ENCODE data around the gene RAPGEF5. TPM values are rescaled to one million over a fixed set of nuclear protein-coding genes. Genes with fewer than 3 reads are reported as not detected.

Gene RAPGEF5
- total and polyA plus RNA-seq, 2 donors (not counting 3 experiments of a cell fraction or from before 2014, with no cell fraction given), result 10.0 to 43.2 TPM

GRCh38 chr7:22231806-22232205 is 125.1 kb downstream of the RAPGEF5 start:
- Histone ChIP-seq H3K9me1 (replicated peaks; ENCODE audit: control insufficient read depth, extremely low read depth, insufficient read depth, low read length) (no peaks in the 10 kb centered on the region), H3K4me1 (ENCODE audit: control insufficient read depth, extremely low read depth, insufficient read depth, low read length) (no peaks in the 10 kb centered on the region), H4K20me1 (replicated peaks; ENCODE audit: control insufficient read depth, extremely low read depth, insufficient read depth, low read length) (no peaks in the 10 kb centered on the region), H2AFZ (ENCODE audit: low read depth, low read length) (no peak overlapping the region), H3K27me3 (ENCODE audit: control insufficient read depth in 2 of 2, insufficient read depth in 2 of 2, low read length in 2 of 2) (no peaks in the 10 kb centered on the region), H3K9me3 (replicated peaks; ENCODE audit: control insufficient read depth, insufficient read depth, low read length) (no peaks in the 10 kb centered on the region), H3K27ac (ENCODE audit: insufficient read depth, low read depth, low read length) (no peak overlapping the region), H3K9ac (replicated peaks; ENCODE audit: extremely low read depth, insufficient read depth, low read length) (no peak overlapping the region), H3K36me3 (ENCODE audit: control insufficient read depth in 2 of 2, extremely low read depth in 1 of 2, insufficient read depth in 2 of 2, low read length in 2 of 2) (no peaks in the 10 kb centered on the region), H3K4me2 (ENCODE audit: insufficient read depth, low read length) (no peak overlapping the region), H3K4me3 (replicated peaks in 1 of 3; ENCODE audit: insufficient read depth in 1 of 3, low read depth in 1 of 3, low read length in 3 of 3) (no peak overlapping the region), H3K79me2 (ENCODE audit: control insufficient read depth, insufficient read depth, low read length) (no peaks in the 10 kb centered on the region)
- ChIA-PET POLR2A (no interaction called here), CTCF (no interaction called here)
- intact Hi-C loops (cut with micrococcal nuclease), result no loop called here
- TF ChIP-seq GATA2 (IDR thresholded peaks at IDR 0.05; ENCODE audit: insufficient read depth, insufficient read length, low read depth, low read length), result no peak
- no peak for TF ChIP-seq MAX (IDR thresholded peaks at IDR 0.05; ENCODE audit: insufficient read depth, insufficient read length)
- no peak for TF ChIP-seq POLR2AphosphoS5 (IDR thresholded peaks at IDR 0.05; ENCODE audit: insufficient read depth, low read depth, low read length)
- no peak for TF ChIP-seq JUN (IDR thresholded peaks at IDR 0.05; ENCODE audit: borderline replicate concordance, insufficient read depth, insufficient read length, low read depth)
- dilution Hi-C loops (cut with MboI; ENCODE audit: extremely low pct_ligation_motif_present, low sequenced_read_pairs), result no loop called here
- FAIRE-seq (no peak), DNase-seq (ENCODE audit: low read depth, low spot score) (no peak)
- BruUV-seq (replicated peaks), result no TSS peak

GRCh38 chr7:22231141-22231540 is 125.8 kb downstream of the RAPGEF5 start:
- intact Hi-C loops (cut with micrococcal nuclease) (no loop called here), dilution Hi-C loops (cut with MboI; ENCODE audit: extremely low pct_ligation_motif_present, low sequenced_read_pairs) (no loop called here)
- Histone ChIP-seq H2AFZ (ENCODE audit: low read depth, low read length) (no peak overlapping the region), H3K4me3 (replicated peaks in 1 of 3; ENCODE audit: insufficient read depth in 1 of 3, low read depth in 1 of 3, low read length in 3 of 3) (no peak overlapping the region), H3K27me3 (ENCODE audit: control insufficient read depth in 2 of 2, insufficient read depth in 2 of 2, low read length in 2 of 2) (no peaks in the 10 kb centered on the region), H3K4me2 (ENCODE audit: insufficient read depth, low read length) (no peak overlapping the region), H3K79me2 (ENCODE audit: control insufficient read depth, insufficient read depth, low read length) (no peaks in the 10 kb centered on the region), H3K36me3 (ENCODE audit: control insufficient read depth in 2 of 2, extremely low read depth in 1 of 2, insufficient read depth in 2 of 2, low read length in 2 of 2) (no peaks in the 10 kb centered on the region), H3K9me3 (replicated peaks; ENCODE audit: control insufficient read depth, insufficient read depth, low read length) (no peaks in the 10 kb centered on the region), H3K27ac (ENCODE audit: insufficient read depth, low read depth, low read length) (no peak overlapping the region), H3K4me1 (ENCODE audit: control insufficient read depth, extremely low read depth, insufficient read depth, low read length) (no peaks in the 10 kb centered on the region), H3K9me1 (replicated peaks; ENCODE audit: control insufficient read depth, extremely low read depth, insufficient read depth, low read length) (no peaks in the 10 kb centered on the region), H4K20me1 (replicated peaks; ENCODE audit: control insufficient read depth, extremely low read depth, insufficient read depth, low read length) (no peaks in the 10 kb centered on the region), H3K9ac (replicated peaks; ENCODE audit: extremely low read depth, insufficient read depth, low read length) (no peak overlapping the region)
- ChIA-PET CTCF (interaction anchor here (1.6 kb wide), 1 partner anchor 66 kb away, joined by 3 read pairs; no protein-coding TSS in a partner anchor), POLR2A (no interaction called here)
- BruUV-seq (replicated peaks), result no TSS peak
- no peak for DNase-seq (ENCODE audit: low read depth, low spot score)
- TF ChIP-seq, protein P1, sequence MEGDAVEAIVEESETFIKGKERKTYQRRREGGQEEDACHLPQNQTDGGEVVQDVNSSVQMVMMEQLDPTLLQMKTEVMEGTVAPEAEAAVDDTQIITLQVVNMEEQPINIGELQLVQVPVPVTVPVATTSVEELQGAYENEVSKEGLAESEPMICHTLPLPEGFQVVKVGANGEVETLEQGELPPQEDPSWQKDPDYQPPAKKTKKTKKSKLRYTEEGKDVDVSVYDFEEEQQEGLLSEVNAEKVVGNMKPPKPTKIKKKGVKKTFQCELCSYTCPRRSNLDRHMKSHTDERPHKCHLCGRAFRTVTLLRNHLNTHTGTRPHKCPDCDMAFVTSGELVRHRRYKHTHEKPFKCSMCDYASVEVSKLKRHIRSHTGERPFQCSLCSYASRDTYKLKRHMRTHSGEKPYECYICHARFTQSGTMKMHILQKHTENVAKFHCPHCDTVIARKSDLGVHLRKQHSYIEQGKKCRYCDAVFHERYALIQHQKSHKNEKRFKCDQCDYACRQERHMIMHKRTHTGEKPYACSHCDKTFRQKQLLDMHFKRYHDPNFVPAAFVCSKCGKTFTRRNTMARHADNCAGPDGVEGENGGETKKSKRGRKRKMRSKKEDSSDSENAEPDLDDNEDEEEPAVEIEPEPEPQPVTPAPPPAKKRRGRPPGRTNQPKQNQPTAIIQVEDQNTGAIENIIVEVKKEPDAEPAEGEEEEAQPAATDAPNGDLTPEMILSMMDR (IDR thresholded peaks at IDR 0.05; ENCODE audit: extremely low read depth in 1 of 2, insufficient read depth in 1 of 2, low read depth in 1 of 2, low read length in 2 of 2), result no peak
- TF ChIP-seq EZH2 (IDR thresholded peaks at IDR 0.05; ENCODE audit: borderline replicate concordance, low read depth, low read length, severe bottlenecking), result no peak
- TF ChIP-seq JUN (IDR thresholded peaks at IDR 0.05; ENCODE audit: borderline replicate concordance, insufficient read depth, insufficient read length, low read depth), result no peak
- no peak for TF ChIP-seq POLR2AphosphoS5 (IDR thresholded peaks at IDR 0.05; ENCODE audit: insufficient read depth, low read depth, low read length)
- no peak for TF ChIP-seq GATA2 (IDR thresholded peaks at IDR 0.05; ENCODE audit: insufficient read depth, insufficient read length, low read depth, low read length)
- TF ChIP-seq MAX (IDR thresholded peaks at IDR 0.05; ENCODE audit: insufficient read depth, insufficient read length), result no peak
- TF ChIP-seq MYC (IDR thresholded peaks at IDR 0.05; ENCODE audit: low read depth, low read length), result no peak
- FAIRE-seq, result no peak

All from endothelial cell of umbilical vein (primary cell).